Smooth muscle cell (in vitro differentiated cells): ENCODE data around the gene NECTIN2. TPM values are rescaled to one million over a fixed set of nuclear protein-coding genes. Genes with fewer than 3 reads are reported as not detected.

ENCODE experiments used
- DNase-seq: peaks from one replicate; lab custom pipeline; 2025; ENCODE audit not compliant: unreplicated experiment; lab: John Stamatoyannopoulos, UW
- H2AFZ ChIP-seq: fragments of 200-600 bp; sonication (generic); 2 replicates; pipeline ENCODE4 v1.6.0; 2016; ENCODE audit warnings: antibody characterized with exemption, low read depth, mild to moderate bottlenecking
- H3F3A ChIP-seq: fragments of 200-600 bp; sonication (generic); 2 replicates; pipeline ENCODE4 v1.6.0; 2017; ENCODE audit warnings: antibody characterized with exemption, low read depth
- H3K27ac ChIP-seq: fragments of 200-600 bp; sonication (generic); 2 replicates; pipeline ENCODE4 v1.5.1; 2016; ENCODE audit warnings: low read depth, mild to moderate bottlenecking
- H3K27me3 ChIP-seq: fragments of 200-600 bp; sonication (generic); 2 replicates; pipeline ENCODE4 v1.6.1; 2016; ENCODE audit warnings: low read depth, mild to moderate bottlenecking
- H3K36me3 ChIP-seq: fragments of 200-600 bp; sonication (generic); 2 replicates; pipeline ENCODE4 v1.5.1; 2016; ENCODE audit warnings: low read depth
- H3K4me1 ChIP-seq: fragments of 200-600 bp; sonication (generic); 2 replicates; pipeline ENCODE4 v1.5.1; 2016; ENCODE audit warnings: low read depth
- H3K4me2 ChIP-seq: fragments of 200-600 bp; sonication (generic); 2 replicates; pipeline ENCODE4 v1.6.0; 2016; ENCODE audit warnings: mild to moderate bottlenecking
- H3K4me3 ChIP-seq: fragments of 200-600 bp; sonication (generic); 2 replicates; pipeline ENCODE4 v1.5.1; 2016; ENCODE audit warnings: mild to moderate bottlenecking
- H3K79me2 ChIP-seq: fragments of 200-600 bp; sonication (generic); 2 replicates; pipeline ENCODE4 v1.6.0; 2016; ENCODE audit warnings: low read depth, mild to moderate bottlenecking
- H3K9ac ChIP-seq: fragments of 200-600 bp; sonication (generic); 2 replicates; pipeline ENCODE4 v1.6.0; 2016; ENCODE audit warnings: low read depth
- H3K9me3 ChIP-seq: fragments of 200-600 bp; sonication (generic); replicated peaks from 2 replicates; pipeline ENCODE4 v1.5.1; 2016; ENCODE audit warnings: low read depth
- H4K20me1 ChIP-seq: fragments of 200-600 bp; sonication (generic); 2 replicates; pipeline ENCODE4 v1.6.0; 2016; ENCODE audit warnings: low read depth
- WGBS: methylation state at CpG from one replicate; pipeline ENCODE4 v1.1.7; 2016; ENCODE audit warnings: low lambda C conversion rate; 5-methylcytosine and 5-hydroxymethylcytosine counted together
- polyA plus RNA-seq: library from polyadenylated mRNA; unstranded; fragments of >200 nt; fragmentation: Nextera tagmentation; extraction: Ambion mirVana; gene quantifications from 2 replicates; pipeline ENCODE4 v1.2.1, GENCODE V29; 2016
- total RNA-seq: library from RNA; depleted of rRNA; stranded (reverse); fragments of >200 nt; gene quantifications from 2 replicates; pipeline ENCODE4 v1.2.3, GENCODE V29; 2014
- TF ChIP-seq, protein P1 (sequence below): fragments of 200-600 bp; sonication (generic); IDR thresholded peaks from 2 replicates; pipeline ENCODE4 v1.5.1; 2017; ENCODE audit warnings: borderline replicate concordance, mild to moderate bottlenecking, antibody characterized with exemption; ENCODE audit not compliant: insufficient read depth, poor library complexity, severe bottlenecking

The NECTIN2 gene
- total and polyA plus RNA-seq, 2 experiments from 2014 or later = 94.6 to 160 TPM

DNA sequence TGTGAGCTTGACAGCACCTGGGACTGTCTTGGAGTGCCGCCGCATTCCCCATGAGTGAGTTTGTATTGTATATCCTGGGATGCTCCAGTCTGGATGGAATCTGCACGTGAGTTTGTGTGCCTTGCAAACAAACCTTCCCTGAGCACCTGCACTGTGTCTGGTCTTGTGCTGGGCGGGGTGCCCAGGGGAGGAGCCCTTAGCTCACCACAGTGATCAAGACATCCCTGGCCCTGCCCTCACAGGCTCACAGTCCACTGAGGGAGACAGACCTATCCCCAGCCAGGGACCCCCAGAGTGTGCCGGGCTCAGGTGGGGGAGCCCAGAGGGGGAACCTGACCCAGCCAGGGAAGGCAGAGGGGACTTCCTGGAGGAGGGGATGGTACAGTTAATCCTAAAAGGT is 38.9 kb upstream of the NECTIN2 start:
- no peak overlapping the region for H3K4me3 ChIP-seq
- H3F3A ChIP-seq = no peaks in the 10 kb centered on the region
- peaks cover 15% of the 10 kb centered on the region for H3K4me1 ChIP-seq
- no peak overlapping the region for H3K9ac ChIP-seq
- WGBS = 79% methylated on average over 4 of the region's 5 CpGs
- H3K27me3 ChIP-seq = no peaks in the 10 kb centered on the region
- no peak overlapping the region for H2AFZ ChIP-seq
- no peaks in the 10 kb centered on the region for H3K9me3 ChIP-seq
- H3K27ac ChIP-seq = no peak overlapping the region
- no peak overlapping the region for H3K4me2 ChIP-seq
- DNase-seq = no peak
- no peaks in the 10 kb centered on the region for H3K36me3 ChIP-seq
- TF ChIP-seq, protein P1, sequence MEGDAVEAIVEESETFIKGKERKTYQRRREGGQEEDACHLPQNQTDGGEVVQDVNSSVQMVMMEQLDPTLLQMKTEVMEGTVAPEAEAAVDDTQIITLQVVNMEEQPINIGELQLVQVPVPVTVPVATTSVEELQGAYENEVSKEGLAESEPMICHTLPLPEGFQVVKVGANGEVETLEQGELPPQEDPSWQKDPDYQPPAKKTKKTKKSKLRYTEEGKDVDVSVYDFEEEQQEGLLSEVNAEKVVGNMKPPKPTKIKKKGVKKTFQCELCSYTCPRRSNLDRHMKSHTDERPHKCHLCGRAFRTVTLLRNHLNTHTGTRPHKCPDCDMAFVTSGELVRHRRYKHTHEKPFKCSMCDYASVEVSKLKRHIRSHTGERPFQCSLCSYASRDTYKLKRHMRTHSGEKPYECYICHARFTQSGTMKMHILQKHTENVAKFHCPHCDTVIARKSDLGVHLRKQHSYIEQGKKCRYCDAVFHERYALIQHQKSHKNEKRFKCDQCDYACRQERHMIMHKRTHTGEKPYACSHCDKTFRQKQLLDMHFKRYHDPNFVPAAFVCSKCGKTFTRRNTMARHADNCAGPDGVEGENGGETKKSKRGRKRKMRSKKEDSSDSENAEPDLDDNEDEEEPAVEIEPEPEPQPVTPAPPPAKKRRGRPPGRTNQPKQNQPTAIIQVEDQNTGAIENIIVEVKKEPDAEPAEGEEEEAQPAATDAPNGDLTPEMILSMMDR = no peak
- H3K79me2 ChIP-seq = no peaks in the 10 kb centered on the region
- no peaks in the 10 kb centered on the region for H4K20me1 ChIP-seq

DNA sequence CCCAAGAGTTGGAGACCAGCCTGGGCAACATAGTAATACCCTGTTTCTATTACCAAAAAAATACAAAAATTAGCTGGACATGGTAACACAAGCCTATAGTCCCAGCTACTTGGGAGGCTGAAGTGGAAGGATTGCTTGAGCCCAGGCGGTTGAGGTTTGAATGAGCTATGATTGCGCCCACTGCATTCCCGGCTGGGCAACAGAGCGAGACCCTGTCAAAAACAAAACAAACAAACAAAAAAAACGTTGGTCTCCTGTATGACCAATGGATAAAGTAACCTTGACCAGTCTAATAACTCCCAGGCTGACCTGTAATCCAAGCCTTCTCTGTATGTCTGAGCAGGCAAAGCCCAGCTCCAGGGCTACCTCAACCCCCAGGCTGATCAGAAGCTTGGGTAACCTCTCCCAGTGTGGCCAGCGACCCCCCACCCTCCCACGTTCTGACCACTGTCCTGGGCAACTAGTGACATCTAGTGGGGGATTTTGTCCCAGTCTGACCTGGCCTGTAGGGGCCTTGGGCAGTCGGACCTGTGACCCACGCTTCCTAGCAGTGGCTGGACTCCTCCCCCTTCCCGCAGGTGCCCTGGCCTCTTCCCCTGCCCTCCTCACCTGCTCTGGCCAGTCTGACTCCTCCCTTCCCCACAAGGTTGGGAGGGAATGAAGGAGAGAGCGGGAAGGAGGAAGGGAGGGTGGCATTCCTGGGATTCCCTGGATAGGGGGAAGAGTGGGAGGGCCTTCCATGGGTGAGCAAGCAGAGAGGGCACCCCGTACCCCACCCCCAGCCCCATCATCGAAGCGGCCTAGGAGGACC is 38.2 kb upstream of the NECTIN2 start:
- Histone ChIP-seq H3K9ac (no peak overlapping the region), H2AFZ (no peak overlapping the region), H3K4me3 (peak overlapping the region; percentile 75), H3K4me1 (peaks cover 15% of the 10 kb centered on the region), H3K9me3 (no peaks in the 10 kb centered on the region), H3K79me2 (no peaks in the 10 kb centered on the region), H4K20me1 (no peaks in the 10 kb centered on the region), H3K36me3 (no peaks in the 10 kb centered on the region), H3K4me2 (peak overlapping the region; percentile 99), H3K27me3 (no peaks in the 10 kb centered on the region), H3K27ac (no peak overlapping the region), H3F3A (no peaks in the 10 kb centered on the region)
- no peak for DNase-seq
- 21% methylated on average over 13 of the region's 14 CpGs for WGBS
- TF ChIP-seq, protein P1 = peak; percentile 37

DNA sequence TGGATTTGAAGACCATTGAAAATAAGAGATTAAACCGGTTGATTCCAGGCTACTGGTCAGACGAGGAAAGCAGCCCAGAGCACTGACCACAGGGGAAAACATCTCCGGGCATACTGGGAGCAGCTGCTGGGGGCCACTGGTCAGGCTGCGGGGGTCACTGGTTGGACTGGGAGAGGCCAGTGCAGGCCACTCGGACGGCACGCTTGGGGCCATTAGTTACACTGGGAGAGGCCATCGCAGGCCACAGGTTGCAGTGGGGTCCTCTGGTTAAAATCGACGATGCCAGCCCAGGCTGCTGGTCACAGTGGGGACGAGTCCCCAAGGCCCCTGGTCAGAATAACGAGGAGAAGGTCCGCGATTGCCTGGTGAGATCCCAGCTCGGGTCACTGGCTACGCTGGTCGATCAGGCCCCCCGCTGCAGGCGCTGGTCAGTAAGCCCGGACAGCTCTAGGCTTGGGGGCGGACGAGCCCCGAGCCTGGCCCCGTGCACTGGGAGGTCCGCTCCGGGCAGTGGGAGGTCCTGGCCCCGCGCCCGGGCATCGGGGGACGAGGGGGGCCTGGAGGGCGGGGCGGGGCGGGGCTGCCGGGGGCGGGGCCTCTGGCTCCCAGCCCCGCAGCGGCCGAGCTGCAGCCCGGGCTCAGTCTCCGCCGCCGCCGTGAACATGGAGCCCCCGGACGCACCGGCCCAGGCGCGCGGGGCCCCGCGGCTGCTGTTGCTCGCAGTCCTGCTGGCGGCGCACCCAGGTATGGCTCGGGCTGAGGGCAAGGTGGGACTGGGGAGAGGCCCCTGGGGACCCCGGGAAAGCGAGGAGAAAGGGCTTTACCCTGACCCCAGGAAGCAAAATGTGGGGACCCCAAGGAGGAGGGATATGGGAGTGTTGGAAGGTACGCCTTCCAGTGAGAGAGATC is 37.4 kb upstream of the NECTIN2 start, which contains the start of gene BCAM:
TSS of gene BCAM (plus strand) at position 641 of the 909 bp plus-strand sequence. CDS start at position 663, 22 bp downstream.
- H3F3A ChIP-seq = no peaks in the 10 kb centered on the region
- H3K27ac ChIP-seq = no peak within 1 kb of the TSS
- TF ChIP-seq, protein P1 = no peak
- no peaks in the 10 kb centered on the region for H3K79me2 ChIP-seq
- no peaks in the 10 kb centered on the region for H3K36me3 ChIP-seq
- H4K20me1 ChIP-seq = no peaks in the 10 kb centered on the region
- H3K4me1 ChIP-seq = peaks cover 15% of the 10 kb centered on the region
- H3K4me3 ChIP-seq = peak within 1 kb of the TSS; percentile 75
- no peak within 1 kb of the TSS for H3K9ac ChIP-seq
- H3K4me2 ChIP-seq = peak within 1 kb of the TSS; percentile 99
- H3K9me3 ChIP-seq = no peaks in the 10 kb centered on the region
- WGBS = under 1% methylated on average over 44 of the region's 59 CpGs
- DNase-seq = peak; percentile 38
- no peaks in the 10 kb centered on the region for H3K27me3 ChIP-seq
- peak within 1 kb of the TSS; percentile 89 for H2AFZ ChIP-seq
